Testis (tissue), 2 donors: ENCODE results near the gene ERMN.

Experiments used
- CTCF ChIP-seq, 3 experiments: fragments of 450-650 bp in 2 of 3; fragments of 200-600 bp in 1 of 3; sonication (generic) in 1 of 3; IDR thresholded peaks; one replicate each; pipeline ENCODE4 v1.5.1; 2016 to 2019; ENCODE audit warnings: antibody characterized with exemption in 3 of 3, mild to moderate bottlenecking in 2 of 3, moderate library complexity in 1 of 3
- POLR2A ChIP-seq: fragments of 450-650 bp; IDR thresholded peaks from one replicate; pipeline ENCODE4 v1.6.1; 2017; ENCODE audit warnings: antibody characterized with exemption, mild to moderate bottlenecking, moderate library complexity

GRCh38 chr2:157337978-157338377, 12.4 kb upstream of the ERMN start:
- no peak for TF ChIP-seq CTCF (IDR thresholded peaks at IDR 0.05)
- TF ChIP-seq POLR2A, result no peak
